ENCODE results near the gene MRPL45. TPM values are rescaled to one million over a fixed set of nuclear protein-coding genes. Genes with fewer than 3 reads are reported as not detected.

The MRPL45 gene
- total RNA-seq, 1 donor from 2014 or later: 42.9 TPM

DNA sequence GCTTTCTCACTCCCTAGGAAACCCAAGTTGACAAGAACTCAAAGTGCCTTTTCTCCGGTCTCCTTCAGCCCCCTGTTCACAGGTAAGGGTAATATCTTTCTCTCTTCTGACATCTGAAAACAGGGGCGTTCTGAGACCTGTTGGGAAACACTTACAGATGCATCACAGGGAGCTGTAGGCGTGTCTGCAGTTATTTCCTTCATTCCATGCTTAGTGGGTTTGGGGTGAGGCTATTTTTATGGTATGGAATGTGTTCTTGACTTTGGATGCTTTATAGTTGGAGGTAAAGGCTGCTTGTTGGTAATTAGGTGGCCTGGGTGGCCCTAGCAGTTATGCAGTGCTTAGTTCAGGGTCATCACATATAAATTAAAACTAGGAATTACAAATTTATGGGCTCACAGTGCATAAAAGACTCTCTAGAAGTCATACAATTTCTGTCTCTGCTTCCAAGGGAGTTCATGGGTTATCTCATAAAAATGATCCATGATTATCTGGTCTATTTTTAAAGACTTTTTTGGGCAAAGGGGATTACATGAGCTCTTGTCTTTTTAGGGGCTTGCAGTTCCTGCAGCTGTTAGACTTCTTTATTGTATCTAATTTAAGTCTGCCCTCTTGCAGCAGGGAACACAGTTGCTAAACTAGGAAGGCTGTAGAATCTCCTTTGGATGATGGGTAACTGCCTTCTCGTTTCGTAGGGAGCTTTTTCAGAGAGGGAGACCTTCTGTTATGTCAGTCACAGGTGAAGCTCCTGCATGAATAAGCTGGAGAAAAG, 64.9 kb downstream of the MRPL45 start:
- Mint-ChIP-seq H3K4me1 (peaks cover 6% of the 10 kb centered on the region), H3K27ac (no peak overlapping the region), H3K4me3 (no peak overlapping the region), H3K27me3 (no peaks in the 10 kb centered on the region), H3K9me3 (no peaks in the 10 kb centered on the region), H3K36me3 (ENCODE audit: low read depth) (peaks cover 2% of the 10 kb centered on the region)
- intact Hi-C loops (cut with micrococcal nuclease): no loop called here
- DNase-seq: no peak

DNA sequence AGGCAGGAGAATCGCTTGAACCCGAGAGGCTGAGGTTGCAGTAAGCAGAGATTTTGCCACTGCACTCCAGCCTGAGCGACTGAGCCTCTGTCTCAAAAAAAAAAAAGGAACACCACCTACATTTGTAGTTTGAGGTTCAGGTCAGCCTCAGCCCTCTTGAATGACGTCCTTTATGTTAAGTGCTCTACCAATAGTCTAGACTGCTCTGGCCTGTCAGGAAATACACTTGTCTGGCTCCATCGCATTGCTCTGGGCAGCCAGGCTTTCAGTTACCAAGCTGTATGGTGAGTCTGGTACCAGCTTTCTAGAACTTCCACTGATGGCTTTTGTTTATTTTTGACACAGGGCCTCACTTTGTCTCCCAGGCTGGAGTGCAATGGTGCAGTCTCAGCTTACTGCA, 66.0 kb downstream of the MRPL45 start:
- Mint-ChIP-seq H3K36me3 (ENCODE audit: low read depth) (peaks cover 7% of the 10 kb centered on the region), H3K27ac (no peak overlapping the region), H3K27me3 (no peaks in the 10 kb centered on the region), H3K4me3 (no peak overlapping the region), H3K4me1 (no peaks in the 10 kb centered on the region), H3K9me3 (no peaks in the 10 kb centered on the region)
- DNase-seq: no peak
- intact Hi-C loops (cut with micrococcal nuclease): no loop called here

DNA sequence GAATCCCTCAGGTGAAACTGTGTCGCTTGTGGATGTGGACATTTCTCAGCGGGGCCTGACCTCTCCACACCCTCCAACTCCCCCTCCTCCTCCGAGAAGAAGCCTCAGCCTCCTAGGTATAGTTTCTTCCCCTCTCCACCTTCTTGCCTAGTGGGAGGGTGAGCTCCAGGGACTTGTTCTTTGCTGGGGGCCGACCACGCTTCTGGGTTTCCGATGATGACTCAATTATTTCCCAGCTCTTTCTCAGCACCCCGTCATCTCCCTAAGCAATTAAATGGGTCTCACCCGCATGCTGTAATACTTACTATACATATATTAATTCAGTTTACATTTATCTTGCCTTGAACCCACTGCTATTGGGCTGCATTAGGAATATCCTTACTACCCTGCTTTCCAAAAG, 67.8 kb downstream of the MRPL45 start:
- H3K4me3 Mint-ChIP-seq: no peak overlapping the region
- intact Hi-C loops (cut with micrococcal nuclease): no loop called here
- H3K27ac Mint-ChIP-seq: no peak overlapping the region
- H3K27me3 Mint-ChIP-seq: no peaks in the 10 kb centered on the region
- DNase-seq: no peak
- peaks cover 3% of the 10 kb centered on the region for H3K4me1 Mint-ChIP-seq
- peaks cover 16% of the 10 kb centered on the region for H3K36me3 Mint-ChIP-seq (ENCODE audit: low read depth)
- no peaks in the 10 kb centered on the region for H3K9me3 Mint-ChIP-seq

DNA sequence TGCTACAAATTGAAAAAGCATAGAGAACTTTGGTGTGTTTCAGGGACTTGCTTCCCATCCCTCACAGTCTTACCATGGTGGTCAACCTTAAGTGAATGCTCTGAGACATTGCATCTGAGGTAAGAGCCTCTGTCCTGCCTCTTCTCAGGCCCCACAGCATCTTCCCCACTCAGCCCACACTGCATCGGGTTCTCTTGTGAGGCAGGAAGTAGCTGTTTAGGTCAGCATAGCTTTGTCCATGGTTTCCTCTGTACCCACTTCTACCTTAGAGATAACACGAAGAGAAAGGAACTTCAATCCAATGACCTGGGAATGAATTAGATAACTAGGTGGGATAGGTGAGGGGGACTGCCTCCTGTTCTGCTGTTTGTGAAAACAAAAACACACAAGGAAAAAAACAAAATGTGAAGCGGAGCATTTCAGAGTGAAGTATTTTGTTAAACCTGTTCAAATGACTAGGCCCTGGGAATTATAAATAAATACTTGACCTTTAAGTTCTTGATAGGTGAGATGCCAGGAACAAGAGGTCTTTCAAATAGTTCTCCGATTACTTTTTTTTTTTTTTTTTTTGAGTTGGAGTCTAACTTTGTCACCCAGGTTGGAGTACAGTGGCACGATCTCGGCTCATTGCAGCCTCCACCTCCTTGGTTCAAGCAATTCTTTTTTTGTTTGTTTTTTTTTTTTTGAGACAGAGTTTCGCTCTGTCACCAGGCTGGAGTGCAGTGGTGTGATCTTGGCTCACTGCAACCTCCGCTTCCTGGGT, 72.3 kb downstream of the MRPL45 start:
- Mint-ChIP-seq H3K27ac (no peak overlapping the region), H3K27me3 (no peaks in the 10 kb centered on the region), H3K4me1 (peaks cover 3% of the 10 kb centered on the region), H3K36me3 (ENCODE audit: low read depth) (peaks cover 33% of the 10 kb centered on the region), H3K9me3 (no peaks in the 10 kb centered on the region), H3K4me3 (no peak overlapping the region)
- intact Hi-C loops (cut with micrococcal nuclease): no loop called here
- no peak for DNase-seq

Other genes starting within 250 kb of the MRPL45 start
- gene TBC1D3C, start 228.5 kb upstream of the MRPL45 start, total RNA-seq: not detected in 2 replicates
- gene TBC1D3E, start 169.2 kb upstream of the MRPL45 start, total RNA-seq: not detected in 2 replicates
- not detected in 2 replicates for gene TBC1D3, start 104.6 kb upstream of the MRPL45 start, total RNA-seq
- not detected in 2 replicates for gene GPR179, start 46.8 kb downstream of the MRPL45 start, total RNA-seq
- 31.2 and 31.4 TPM in 2 replicates for gene SOCS7, start 54.7 kb downstream of the MRPL45 start, total RNA-seq
- gene ARHGAP23, start 131.3 kb downstream of the MRPL45 start, total RNA-seq: 0.19 and 0.61 TPM in 2 replicates

All from activated CD4-positive, alpha-beta T cell treated with anti-CD3 and anti-CD28 coated beads, Interleukin-2, amount 10 ng/mL, durations not matched to agents 24 days and 14 days (primary cell).